Activated CD4-positive, alpha-beta memory T cell treated with anti-CD3 and anti-CD28 coated beads, Interleukin-2, amount 10 ng/mL, durations not matched to agents 7 days and 5 days (primary cell): ENCODE measurements around the gene HS3ST3A1. TPM values are rescaled to one million over a fixed set of nuclear protein-coding genes. Genes with fewer than 3 reads are reported as not detected.
"Not testable (repeated sequence)": the region's sequence is repeated elsewhere in the genome, so short reads cannot be mapped to it uniquely, and the experiment has no call there.

Experiments used
- CTCF ChIA-PET: fragments of 350-600 bp; sonication (Branson Sonifier 250); formaldehyde crosslinking; loops from one replicate; lab custom pipeline; 2021; ENCODE audit warnings: antibody characterized with exemption, inconsistent platforms; lab: Charles Lee
- POLR2A ChIA-PET: fragments of 350-600 bp; sonication (Branson Sonifier 250); formaldehyde crosslinking; loops from one replicate; lab custom pipeline; 2021; ENCODE audit warnings: antibody characterized with exemption; lab: Charles Lee
- DNase-seq: peaks from one replicate; pipeline ENCODE4 v3.0.0-alpha.2; 2020
- H3K27ac Mint-ChIP-seq: one replicate; pipeline ENCODE4 v1.8.0; 2021; ENCODE audit warnings: mild to moderate bottlenecking, mixed read lengths
- H3K27me3 Mint-ChIP-seq: one replicate; pipeline ENCODE4 v1.8.0; 2021; ENCODE audit warnings: mixed read lengths
- H3K36me3 Mint-ChIP-seq: one replicate; pipeline ENCODE4 v1.8.0; 2021; ENCODE audit warnings: low read depth, mixed read lengths
- H3K4me1 Mint-ChIP-seq: one replicate; pipeline ENCODE4 v1.8.0; 2021; ENCODE audit warnings: mixed read lengths
- H3K4me3 Mint-ChIP-seq: one replicate; pipeline ENCODE4 v1.8.0; 2021; ENCODE audit warnings: mild to moderate bottlenecking, mixed read lengths
- H3K9me3 Mint-ChIP-seq: one replicate; pipeline ENCODE4 v1.8.0; 2021; ENCODE audit warnings: mixed read lengths
- total RNA-seq, 2 experiments: library from RNA; stranded (reverse); gene quantifications; one replicate each; pipeline ENCODE4 v1.2.3, GENCODE V29; 2021

HS3ST3A1 gene
- total RNA-seq, 2 experiments from 2014 or later, result 2.5 to 2.8 TPM

- Mint-ChIP-seq H3K4me3 (no peak overlapping the region), H3K27ac (no peak overlapping the region), H3K4me1 (no peaks in the 10 kb centered on the region), H3K9me3 (no peaks in the 10 kb centered on the region), H3K36me3 (no peaks in the 10 kb centered on the region), H3K27me3 (no peaks in the 10 kb centered on the region)
- CTCF ChIA-PET, result no interaction called here
- POLR2A ChIA-PET, result no interaction called here
- no peak for DNase-seq
These were observed 43.1 kb downstream of the HS3ST3A1 start for GRCh38 chr17:13558588-13558987.

- Mint-ChIP-seq H3K27ac (no peak overlapping the region), H3K9me3 (no peaks in the 10 kb centered on the region), H3K27me3 (no peaks in the 10 kb centered on the region), H3K4me3 (no peak overlapping the region), H3K36me3 (no peaks in the 10 kb centered on the region), H3K4me1 (no peaks in the 10 kb centered on the region)
- CTCF ChIA-PET, result no interaction called here
- POLR2A ChIA-PET, result no interaction called here
- DNase-seq, result no peak
These were observed 44.7 kb downstream of the HS3ST3A1 start for GRCh38 chr17:13557077-13557476.

GRCh38 chr17:13554231-13554630 lies 47.5 kb downstream of the HS3ST3A1 start:
- H3K4me3 Mint-ChIP-seq, result no peak overlapping the region
- H3K27me3 Mint-ChIP-seq, result no peaks in the 10 kb centered on the region
- H3K36me3 Mint-ChIP-seq, result no peaks in the 10 kb centered on the region
- CTCF ChIA-PET, result no interaction called here
- peaks cover 3% of the 10 kb centered on the region for H3K9me3 Mint-ChIP-seq
- no peaks in the 10 kb centered on the region for H3K4me1 Mint-ChIP-seq
- POLR2A ChIA-PET, result no interaction called here
- no peak overlapping the region for H3K27ac Mint-ChIP-seq
- DNase-seq, result no peak

- no peak for DNase-seq
- POLR2A ChIA-PET, result no interaction called here
- no peaks in the 10 kb centered on the region for H3K36me3 Mint-ChIP-seq
- H3K27me3 Mint-ChIP-seq, result no peaks in the 10 kb centered on the region
- no peak overlapping the region for H3K4me3 Mint-ChIP-seq
- H3K27ac Mint-ChIP-seq, result no peak overlapping the region
- H3K4me1 Mint-ChIP-seq, result no peaks in the 10 kb centered on the region
- CTCF ChIA-PET, result no interaction called here
- peaks cover 3% of the 10 kb centered on the region for H3K9me3 Mint-ChIP-seq
These were observed 51.4 kb downstream of the HS3ST3A1 start for GRCh38 chr17:13550291-13550690.

- H3K27me3 Mint-ChIP-seq, H3K4me3 Mint-ChIP-seq, POLR2A ChIA-PET, H3K9me3 Mint-ChIP-seq, H3K27ac Mint-ChIP-seq, H3K4me1 Mint-ChIP-seq, DNase-seq, CTCF ChIA-PET, H3K36me3 Mint-ChIP-seq: not testable (repeated sequence)
These were observed 53.2 kb downstream of the HS3ST3A1 start for GRCh38 chr17:13548576-13548975.

- no peaks in the 10 kb centered on the region for H3K4me1 Mint-ChIP-seq
- DNase-seq, result no peak
- no peak overlapping the region for H3K4me3 Mint-ChIP-seq
- peaks cover 3% of the 10 kb centered on the region for H3K9me3 Mint-ChIP-seq
- no peaks in the 10 kb centered on the region for H3K27me3 Mint-ChIP-seq
- POLR2A ChIA-PET, result no interaction called here
- H3K27ac Mint-ChIP-seq, result no peak overlapping the region
- no peaks in the 10 kb centered on the region for H3K36me3 Mint-ChIP-seq
- CTCF ChIA-PET, result no interaction called here
These were observed 54.9 kb downstream of the HS3ST3A1 start for GRCh38 chr17:13546851-13547250.

- H3K27ac Mint-ChIP-seq, result no peak overlapping the region
- CTCF ChIA-PET, result no interaction called here
- H3K36me3 Mint-ChIP-seq, result no peaks in the 10 kb centered on the region
- no peaks in the 10 kb centered on the region for H3K4me1 Mint-ChIP-seq
- H3K4me3 Mint-ChIP-seq, result no peak overlapping the region
- H3K27me3 Mint-ChIP-seq, result no peaks in the 10 kb centered on the region
- POLR2A ChIA-PET, result no interaction called here
- DNase-seq, result no peak
- H3K9me3 Mint-ChIP-seq, result peaks cover 3% of the 10 kb centered on the region
These were observed 55.8 kb downstream of the HS3ST3A1 start for GRCh38 chr17:13545941-13546340.

GRCh38 chr17:13544765-13545164 lies 57.0 kb downstream of the HS3ST3A1 start:
- H3K4me1 Mint-ChIP-seq, result no peaks in the 10 kb centered on the region
- H3K27me3 Mint-ChIP-seq, result no peaks in the 10 kb centered on the region
- no peak for DNase-seq
- CTCF ChIA-PET, result no interaction called here
- H3K9me3 Mint-ChIP-seq, result no peaks in the 10 kb centered on the region
- no peak overlapping the region for H3K4me3 Mint-ChIP-seq
- no peaks in the 10 kb centered on the region for H3K36me3 Mint-ChIP-seq
- H3K27ac Mint-ChIP-seq, result no peak overlapping the region
- POLR2A ChIA-PET, result no interaction called here

- Mint-ChIP-seq H3K4me3 (no peak overlapping the region), H3K9me3 (no peaks in the 10 kb centered on the region), H3K27ac (no peak overlapping the region), H3K27me3 (no peaks in the 10 kb centered on the region), H3K36me3 (no peaks in the 10 kb centered on the region), H3K4me1 (no peaks in the 10 kb centered on the region)
- DNase-seq, result no peak
- CTCF ChIA-PET, result no interaction called here
- POLR2A ChIA-PET, result no interaction called here
These were observed 57.4 kb downstream of the HS3ST3A1 start for GRCh38 chr17:13544292-13544691.

GRCh38 chr17:13542636-13543035 lies 59.1 kb downstream of the HS3ST3A1 start:
- ChIA-PET CTCF (no interaction called here), POLR2A (no interaction called here)
- H3K9me3 Mint-ChIP-seq, result peaks cover 3% of the 10 kb centered on the region
- no peak overlapping the region for H3K4me3 Mint-ChIP-seq
- no peak for DNase-seq
- no peaks in the 10 kb centered on the region for H3K36me3 Mint-ChIP-seq
- no peak overlapping the region for H3K27ac Mint-ChIP-seq
- no peaks in the 10 kb centered on the region for H3K4me1 Mint-ChIP-seq
- H3K27me3 Mint-ChIP-seq, result no peaks in the 10 kb centered on the region

GRCh38 chr17:13541032-13541480 lies 60.7 kb downstream of the HS3ST3A1 start:
- ChIA-PET POLR2A (no interaction called here), CTCF (no interaction called here)
- H3K9me3 Mint-ChIP-seq, result peaks cover 3% of the 10 kb centered on the region

GRCh38 chr17:13540546-13540945 lies 61.2 kb downstream of the HS3ST3A1 start:
- no peak overlapping the region for H3K27ac Mint-ChIP-seq
- no peaks in the 10 kb centered on the region for H3K4me1 Mint-ChIP-seq
- no peaks in the 10 kb centered on the region for H3K36me3 Mint-ChIP-seq
- no peaks in the 10 kb centered on the region for H3K27me3 Mint-ChIP-seq
- CTCF ChIA-PET, result no interaction called here
- DNase-seq, result no peak
- H3K9me3 Mint-ChIP-seq, result peaks cover 3% of the 10 kb centered on the region
- POLR2A ChIA-PET, result no interaction called here
- H3K4me3 Mint-ChIP-seq, result no peak overlapping the region

More at GRCh38 chr17:13541032-13541480, 60.7 kb downstream of the HS3ST3A1 start:
- DNase-seq, result no peak
- no peak overlapping the region for H3K27ac Mint-ChIP-seq
- no peaks in the 10 kb centered on the region for H3K4me1 Mint-ChIP-seq
- no peaks in the 10 kb centered on the region for H3K27me3 Mint-ChIP-seq
- no peak overlapping the region for H3K4me3 Mint-ChIP-seq
- no peaks in the 10 kb centered on the region for H3K36me3 Mint-ChIP-seq

GRCh38 chr17:13539421-13539820 lies 62.3 kb downstream of the HS3ST3A1 start:
- Mint-ChIP-seq H3K4me3 (no peak overlapping the region), H3K27ac (no peak overlapping the region), H3K9me3 (peaks cover 3% of the 10 kb centered on the region), H3K4me1 (no peaks in the 10 kb centered on the region), H3K27me3 (no peaks in the 10 kb centered on the region), H3K36me3 (no peaks in the 10 kb centered on the region)
- CTCF ChIA-PET, result no interaction called here
- POLR2A ChIA-PET, result no interaction called here
- no peak for DNase-seq

GRCh38 chr17:13538841-13539411 lies 62.8 kb downstream of the HS3ST3A1 start:
- no peak overlapping the region for H3K4me3 Mint-ChIP-seq
- H3K27me3 Mint-ChIP-seq, result no peaks in the 10 kb centered on the region
- no peaks in the 10 kb centered on the region for H3K36me3 Mint-ChIP-seq
- no peaks in the 10 kb centered on the region for H3K4me1 Mint-ChIP-seq
- POLR2A ChIA-PET, result no interaction called here
- CTCF ChIA-PET, result no interaction called here
- no peak for DNase-seq
- no peak overlapping the region for H3K27ac Mint-ChIP-seq
- H3K9me3 Mint-ChIP-seq, result peaks cover 3% of the 10 kb centered on the region
